Spleen (tissue), 11 donors: ENCODE data around the gene PDE1A. TPM values are rescaled to one million over a fixed set of nuclear protein-coding genes. Genes with fewer than 3 reads are reported as not detected.

Experiments used
- DNase-seq: peaks from one replicate; pipeline ENCODE4 v3.0.0-alpha.2; 2020
- H3K27ac ChIP-seq, 8 donors: fragments of 200-600 bp; sonication (generic) in 7 of 8; 1 replicate in 4 of 8; 2 replicates in 4 of 8; pipeline versions ENCODE4 v1.5.0 to v1.8.0; 2016 to 2021; ENCODE audit warnings: inconsistent platforms in 4 of 8, mild to moderate bottlenecking in 4 of 8, moderate library complexity in 1 of 8
- H3K27me3 ChIP-seq, 7 donors: fragments of 200-600 bp; sonication (generic) in 6 of 7; replicated peaks in 1 of 7; 1 replicate in 4 of 7; 2 replicates in 3 of 7; pipeline versions ENCODE4 v1.5.0 to v1.8.0; 2016 to 2021; ENCODE audit warnings: inconsistent platforms in 3 of 7, mild to moderate bottlenecking in 1 of 7
- H3K36me3 ChIP-seq, 6 donors: fragments of 200-600 bp; sonication (generic) in 5 of 6; 1 replicate in 4 of 6; 2 replicates in 2 of 6; pipeline versions ENCODE4 v1.5.0 to v1.8.0; 2016 to 2021; ENCODE audit warnings: inconsistent platforms in 2 of 6
- H3K4me1 ChIP-seq, 6 donors: fragments of 200-600 bp; sonication (generic) in 5 of 6; 1 replicate in 3 of 6; 2 replicates in 3 of 6; pipeline versions ENCODE4 v1.5.0 to v1.8.0; 2016 to 2021; ENCODE audit warnings: inconsistent platforms in 3 of 6
- H3K4me3 ChIP-seq, 8 donors: fragments of 200-600 bp; sonication (generic) in 7 of 8; 1 replicate in 4 of 8; 2 replicates in 4 of 8; pipeline versions ENCODE4 v1.5.0 to v1.8.0; 2016 to 2021; ENCODE audit warnings: inconsistent platforms in 4 of 8, mild to moderate bottlenecking in 4 of 8, moderate library complexity in 2 of 8
- H3K9me3 ChIP-seq, 8 donors: fragments of 200-600 bp; sonication (generic) in 7 of 8; 1 replicate in 4 of 8; 2 replicates in 4 of 8; pipeline versions ENCODE4 v1.5.0 to v1.8.0; 2016 to 2021; ENCODE audit warnings: inconsistent platforms in 4 of 8
- POLR2A ChIP-seq, 3 donors: fragments of 450-650 bp; IDR thresholded peaks; one replicate each; pipeline ENCODE4 v1.5.1; 2017; ENCODE audit warnings: antibody characterized with exemption in 3 of 3, mild to moderate bottlenecking in 1 of 3
- POLR2AphosphoS5 ChIP-seq, 3 donors: sonication (generic); formaldehyde crosslinking; IDR thresholded peaks; one replicate each; pipeline ENCODE4 v1.5.1; 2017; ENCODE audit warnings: antibody characterized with exemption in 3 of 3
- WGBS, 5 donors: extraction: QIAGEN DNeasy Blood & Tissue Kit in 3 of 5; methylation state at CpG; one replicate each; pipeline versions ENCODE4 v1.1.5 to v1.1.7; 2013 to 2018; 5-methylcytosine and 5-hydroxymethylcytosine counted together
- intact Hi-C: fragments of 100-400 bp; cut with DNase I; formaldehyde crosslinking; loops from one replicate; pipeline ENCODE4 v1.15.0; 2023; ENCODE audit warnings: low total_unique reads
- polyA plus RNA-seq, 3 donors: library from polyadenylated mRNA; stranded (reverse); fragments of 200-250 nt; gene quantifications; one replicate each; pipeline ENCODE4 v1.2.1, GENCODE V29; 2013
- total RNA-seq, 7 donors: library from RNA; depleted of rRNA in 3 of 7; stranded (reverse); fragments of >200 nt in 3 of 7; fragmentation: NEBNext Ultra II Directional in 4 of 7; extraction: Animal tissue kit (Norgen Biotek cat#: 25700) in 4 of 7; gene quantifications; one replicate each; pipeline versions ENCODE4 v1.1.0 to v1.2.1, GENCODE V29; 2016 to 2021
- TF ChIP-seq, protein P1 (sequence below), 11 experiments: fragments of 200-600 bp in 7 of 11; fragments of 450-650 bp in 4 of 11; sonication (generic) in 4 of 11; IDR thresholded peaks in 8 of 11; conservative IDR thresholded peaks in 3 of 11; 1 replicate in 7 of 11; 2 replicates in 4 of 11; pipeline versions ENCODE4 v1.4.0 to v1.8.0; 2016 to 2021; ENCODE audit warnings: antibody characterized with exemption in 11 of 11, inconsistent platforms in 4 of 11, mild to moderate bottlenecking in 1 of 11
- donor health status: healthy with polysubstance abuse.
- donor health status: DM: no; HTN: no; CAD: no; lungs with moderate emphysema.
- donor health status: DM: no; HTN: no; CAD: no.
- donor health status: Bipolar disorder and iron deficiency.
- donor health status: healthy.
- donor health status: DM: no; HTN: no; CAD: no.
- donor health status: DM: yes; HTN: yes; CAD: no.

PDE1A gene
- total and polyA plus RNA-seq, 10 donors: 1.5 to 7.8 (median 2.8) TPM

- H3K4me1 ChIP-seq: no peaks in the 10 kb centered on the region
- H3K27me3 ChIP-seq: no peaks in the 10 kb centered on the region
- 53 to 69% (median 64%) methylated on average over 1 of the region's 1 CpG for WGBS, 5 donors
- no peak overlapping the region for H3K4me3 ChIP-seq
- H3K36me3 ChIP-seq: no peaks in the 10 kb centered on the region
- DNase-seq: no peak
- TF ChIP-seq POLR2A (IDR thresholded peaks at IDR 0.05): no peak
- no peak for TF ChIP-seq POLR2AphosphoS5 (IDR thresholded peaks at IDR 0.05)
- TF ChIP-seq, protein P1, sequence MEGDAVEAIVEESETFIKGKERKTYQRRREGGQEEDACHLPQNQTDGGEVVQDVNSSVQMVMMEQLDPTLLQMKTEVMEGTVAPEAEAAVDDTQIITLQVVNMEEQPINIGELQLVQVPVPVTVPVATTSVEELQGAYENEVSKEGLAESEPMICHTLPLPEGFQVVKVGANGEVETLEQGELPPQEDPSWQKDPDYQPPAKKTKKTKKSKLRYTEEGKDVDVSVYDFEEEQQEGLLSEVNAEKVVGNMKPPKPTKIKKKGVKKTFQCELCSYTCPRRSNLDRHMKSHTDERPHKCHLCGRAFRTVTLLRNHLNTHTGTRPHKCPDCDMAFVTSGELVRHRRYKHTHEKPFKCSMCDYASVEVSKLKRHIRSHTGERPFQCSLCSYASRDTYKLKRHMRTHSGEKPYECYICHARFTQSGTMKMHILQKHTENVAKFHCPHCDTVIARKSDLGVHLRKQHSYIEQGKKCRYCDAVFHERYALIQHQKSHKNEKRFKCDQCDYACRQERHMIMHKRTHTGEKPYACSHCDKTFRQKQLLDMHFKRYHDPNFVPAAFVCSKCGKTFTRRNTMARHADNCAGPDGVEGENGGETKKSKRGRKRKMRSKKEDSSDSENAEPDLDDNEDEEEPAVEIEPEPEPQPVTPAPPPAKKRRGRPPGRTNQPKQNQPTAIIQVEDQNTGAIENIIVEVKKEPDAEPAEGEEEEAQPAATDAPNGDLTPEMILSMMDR (IDR thresholded peaks at IDR 0.05 in 8 of 11, conservative IDR thresholded peaks at IDR 0.05 in 3 of 11): no peak
- intact Hi-C loops: no loop called here
- no peak overlapping the region for H3K27ac ChIP-seq
- H3K9me3 ChIP-seq: peaks cover 0 to 7% (median 0%) of the 10 kb centered on the region in 8 donors
These were observed 105.7 kb downstream of the PDE1A start for GRCh38 chr2:182321096-182321495.

DNA sequence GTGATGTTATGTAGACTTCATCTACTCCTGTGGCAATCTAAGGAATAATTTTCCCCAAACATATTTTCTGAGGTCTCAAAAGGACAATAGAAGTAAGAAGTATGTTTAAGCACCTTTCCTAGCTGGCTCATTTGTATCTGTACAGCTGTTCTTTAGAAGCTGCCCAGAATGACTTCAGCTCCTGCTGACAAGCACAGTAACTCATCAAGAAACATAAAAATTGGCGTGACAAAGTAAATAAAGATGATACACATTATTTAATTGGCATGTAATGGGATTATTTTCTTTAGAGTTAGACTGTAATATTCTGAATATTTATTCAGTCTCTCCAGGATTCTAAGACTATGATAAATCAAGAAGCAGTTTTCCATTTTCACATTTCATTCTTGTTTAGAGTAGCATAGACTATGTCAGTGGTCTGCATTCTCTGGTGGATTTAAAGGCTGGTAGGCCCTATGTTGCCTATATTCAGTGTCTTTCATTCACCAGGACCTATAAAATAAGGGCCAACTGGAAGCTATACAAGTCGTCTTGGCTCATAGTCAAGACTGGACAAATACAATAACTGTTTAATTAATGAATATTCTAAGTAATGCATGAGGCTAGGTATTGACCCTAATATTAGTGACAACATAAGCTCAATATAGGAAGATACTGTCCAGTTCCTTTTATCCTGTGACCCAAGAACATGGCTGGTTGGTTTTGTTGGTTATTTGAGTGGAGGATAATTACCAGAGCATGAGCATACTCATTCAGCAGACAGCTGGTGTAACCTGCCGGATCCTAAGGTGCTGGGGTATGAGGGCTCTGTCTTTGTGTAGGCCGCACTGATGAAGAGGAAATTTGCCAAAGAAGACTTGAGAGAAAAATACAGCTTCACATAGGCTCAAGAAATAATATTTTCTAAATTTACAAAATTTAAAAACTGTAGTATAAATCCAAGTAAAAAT lies 107.0 kb downstream of the PDE1A start:
- Histone ChIP-seq H3K27me3 (no peaks in the 10 kb centered on the region), H3K9me3 (peaks cover 0 to 7% (median 0%) of the 10 kb centered on the region in 8 donors), H3K4me3 (no peak overlapping the region), H3K27ac (no peak overlapping the region), H3K4me1 (no peaks in the 10 kb centered on the region), H3K36me3 (no peaks in the 10 kb centered on the region)
- 83 to 96% (median 84%) methylated on average over 4 of the region's 4 CpGs for WGBS, 5 donors
- TF ChIP-seq POLR2AphosphoS5 (IDR thresholded peaks at IDR 0.05): no peak
- no peak for TF ChIP-seq POLR2A (IDR thresholded peaks at IDR 0.05)
- TF ChIP-seq, protein P1 (IDR thresholded peaks at IDR 0.05 in 8 of 11, conservative IDR thresholded peaks at IDR 0.05 in 3 of 11): no peak
- intact Hi-C loops: no loop called here
- no peak for DNase-seq

GRCh38 chr2:182318466-182319220 lies 108.2 kb downstream of the PDE1A start:
- Histone ChIP-seq H3K27me3 (no peaks in the 10 kb centered on the region), H3K4me3 (no peak overlapping the region), H3K9me3 (peaks cover 0 to 7% (median 0%) of the 10 kb centered on the region in 8 donors), H3K4me1 (no peaks in the 10 kb centered on the region), H3K36me3 (no peaks in the 10 kb centered on the region), H3K27ac (no peak overlapping the region)
- TF ChIP-seq POLR2A (IDR thresholded peaks at IDR 0.05) (no peak), POLR2AphosphoS5 (IDR thresholded peaks at IDR 0.05) (no peak)
- TF ChIP-seq, protein P1 (IDR thresholded peaks at IDR 0.05 in 8 of 11, conservative IDR thresholded peaks at IDR 0.05 in 3 of 11): no peak
- no peak for DNase-seq
- WGBS, 5 donors: 90 to 97% (median 91%) methylated on average over 3 of the region's 3 CpGs
- intact Hi-C loops: no loop called here

GRCh38 chr2:182316950-182317349 lies 109.9 kb downstream of the PDE1A start:
- DNase-seq: no peak
- Histone ChIP-seq H3K4me1 (no peaks in the 10 kb centered on the region), H3K9me3 (peaks cover 0 to 3% (median 0%) of the 10 kb centered on the region in 8 donors), H3K4me3 (no peak overlapping the region), H3K27ac (no peak overlapping the region), H3K36me3 (no peaks in the 10 kb centered on the region), H3K27me3 (no peaks in the 10 kb centered on the region)
- intact Hi-C loops: no loop called here
- WGBS, 5 donors: 55 to 79% (median 75%) methylated on average over 2 of the region's 2 CpGs
- TF ChIP-seq POLR2AphosphoS5 (IDR thresholded peaks at IDR 0.05) (no peak), POLR2A (IDR thresholded peaks at IDR 0.05) (no peak)
- TF ChIP-seq, protein P1 (IDR thresholded peaks at IDR 0.05 in 8 of 11, conservative IDR thresholded peaks at IDR 0.05 in 3 of 11): no peak
